Epidermal melanocyte (primary cell): ENCODE results near the gene PRKCB.

Experiments used
- DNase-seq: peaks from one replicate; pipeline ENCODE4 v3.0.0; 2011; ENCODE audit warnings: low spot score; ENCODE audit not compliant: insufficient read length

PRKCB gene

DNA sequence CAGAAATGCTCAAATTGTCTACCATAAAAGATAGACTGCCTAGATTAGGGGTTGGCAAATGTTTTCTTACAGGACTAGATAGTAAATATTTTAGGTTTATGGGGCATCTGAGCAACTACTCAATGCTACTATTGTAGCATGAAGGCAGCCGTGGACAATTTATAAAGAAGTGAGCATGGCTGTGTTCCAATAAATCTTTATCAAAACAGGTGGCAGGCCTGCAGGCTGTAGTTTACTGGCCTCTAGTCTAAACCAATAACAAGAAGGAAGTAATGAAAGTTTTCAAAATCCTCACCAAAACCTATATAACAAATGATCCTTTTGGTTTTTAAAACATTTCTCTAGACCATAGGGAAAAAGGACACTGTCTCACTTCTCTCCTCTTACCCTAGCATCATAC, 105.2 kb downstream of the PRKCB start:
- DNase-seq: no peak

DNA sequence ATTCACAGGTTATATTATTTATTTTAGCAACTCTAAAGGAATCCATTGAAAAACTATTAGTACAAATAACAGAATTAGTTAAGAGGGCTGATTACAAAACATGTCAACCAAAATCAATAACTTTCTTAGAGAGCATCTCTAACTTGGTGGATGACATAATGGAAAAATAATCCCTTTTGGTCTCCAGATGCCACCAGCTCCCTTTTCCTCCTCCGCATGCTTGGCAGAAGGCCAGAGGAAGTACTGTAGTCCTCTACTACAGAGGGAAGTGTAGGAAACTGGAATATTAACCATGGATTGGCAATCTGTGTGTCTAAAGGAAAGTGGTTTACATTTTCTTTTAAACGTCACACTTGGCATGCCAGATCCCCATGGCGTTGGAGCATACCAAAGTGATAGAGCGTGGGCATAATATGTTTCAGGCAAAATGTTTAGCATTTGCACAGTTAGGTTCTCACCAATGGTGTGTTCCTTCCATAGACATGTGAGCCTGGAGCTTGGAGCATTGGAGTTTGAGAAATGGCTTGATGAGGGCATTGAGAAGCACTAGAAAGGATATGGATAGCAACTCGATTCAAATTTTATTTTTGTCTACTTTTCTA, 106.3 kb downstream of the PRKCB start:
- no peak for DNase-seq

DNA sequence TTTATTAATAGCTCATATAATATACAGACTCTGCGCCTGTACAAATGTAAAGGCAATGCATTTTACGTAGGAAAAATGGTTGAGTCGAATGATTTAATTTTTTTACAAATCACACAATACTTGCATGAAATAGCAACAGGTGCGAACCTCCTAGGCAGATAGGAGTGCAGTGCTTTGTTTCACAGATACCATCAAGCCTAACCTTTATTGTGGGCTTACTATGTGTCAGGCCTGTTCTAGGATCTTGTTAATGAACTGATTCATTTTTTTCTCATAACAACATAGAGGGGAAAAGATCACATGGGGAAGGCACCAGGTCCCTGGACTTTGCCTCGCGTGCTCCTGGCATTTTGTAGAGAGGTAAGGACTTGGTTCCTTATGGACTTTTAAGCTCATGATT, 107.8 kb downstream of the PRKCB start:
- no peak for DNase-seq

DNA sequence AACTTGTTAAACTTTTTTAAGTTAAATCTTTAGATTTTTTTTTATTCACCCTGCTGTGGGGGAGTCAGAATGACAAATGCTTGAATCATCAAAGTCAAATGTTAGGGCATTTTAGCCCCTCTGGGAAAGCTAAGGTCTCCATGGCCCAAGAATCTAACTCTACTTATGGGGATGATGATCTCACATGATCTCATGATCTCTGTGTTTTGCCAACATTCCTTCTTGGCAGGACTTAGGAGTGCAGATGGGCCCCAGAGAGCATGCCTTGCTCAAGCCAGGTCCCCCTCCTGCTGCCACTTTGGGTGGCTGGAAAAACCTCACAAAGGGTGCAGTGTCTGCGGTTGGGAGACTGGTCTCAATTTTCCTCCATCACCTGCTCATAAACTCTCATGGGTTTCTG, 108.6 kb downstream of the PRKCB start:
- no peak for DNase-seq

DNA sequence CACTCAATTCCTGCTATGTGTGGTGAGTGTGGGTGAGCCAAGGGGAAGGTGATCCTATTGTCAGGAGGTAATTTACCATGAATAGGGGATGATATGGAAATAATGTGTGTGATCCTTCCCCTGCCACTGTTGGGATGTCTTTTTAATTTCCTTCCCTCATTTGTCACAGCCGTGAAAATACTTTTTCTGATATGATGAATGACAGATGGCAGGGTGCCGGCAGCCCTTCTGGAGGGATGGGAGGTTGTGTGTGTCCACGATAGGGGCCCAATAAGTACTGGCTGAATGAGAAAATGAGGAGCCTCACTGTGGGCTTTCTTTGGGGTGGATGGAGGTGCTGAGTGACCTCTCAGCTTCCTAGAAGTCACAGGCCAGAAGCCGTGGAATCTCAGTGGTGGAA, 109.5 kb downstream of the PRKCB start:
- DNase-seq: no peak

DNA sequence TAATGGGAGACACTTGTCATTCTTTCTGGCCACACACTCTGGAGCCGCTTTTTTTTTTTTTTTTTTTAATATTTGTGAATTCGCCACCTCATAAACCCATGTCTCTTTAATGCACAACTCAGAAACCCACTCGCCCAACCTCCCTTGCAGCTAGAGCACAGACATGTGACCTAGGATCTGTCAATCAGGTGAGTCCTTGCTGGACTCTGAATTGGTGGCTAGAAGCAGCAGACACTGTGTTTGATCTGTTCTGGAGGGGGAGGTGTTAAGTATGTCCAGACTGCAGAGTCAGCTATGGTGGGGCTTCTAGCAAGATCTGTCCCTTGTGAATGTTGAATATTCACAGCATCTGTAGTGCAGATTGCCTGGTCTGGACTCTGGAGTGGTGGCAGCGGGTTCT, 112.1 kb downstream of the PRKCB start:
- no peak for DNase-seq

DNA sequence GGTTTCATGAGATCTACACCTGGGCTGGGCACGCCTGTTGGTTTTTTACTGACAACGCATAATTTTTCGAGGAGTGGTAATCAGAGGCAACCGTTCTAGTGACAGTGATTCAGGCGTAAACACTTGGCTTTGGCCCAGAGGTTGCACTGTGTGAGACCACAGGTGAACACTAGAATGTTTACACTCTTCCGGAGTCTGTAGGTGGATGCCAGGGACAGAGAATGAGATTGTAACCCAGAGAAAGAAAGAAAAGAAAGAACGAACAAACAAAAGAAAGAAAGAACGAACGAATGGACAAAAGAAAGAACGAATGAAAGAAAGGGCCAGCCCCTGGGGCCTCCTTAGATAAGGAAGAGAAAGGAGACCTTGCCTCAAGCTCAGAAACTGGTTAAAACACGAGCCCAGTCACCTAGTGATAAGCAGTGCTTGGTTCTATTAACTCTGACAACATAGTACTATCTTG, 113.2 kb downstream of the PRKCB start:
- no peak for DNase-seq

DNA sequence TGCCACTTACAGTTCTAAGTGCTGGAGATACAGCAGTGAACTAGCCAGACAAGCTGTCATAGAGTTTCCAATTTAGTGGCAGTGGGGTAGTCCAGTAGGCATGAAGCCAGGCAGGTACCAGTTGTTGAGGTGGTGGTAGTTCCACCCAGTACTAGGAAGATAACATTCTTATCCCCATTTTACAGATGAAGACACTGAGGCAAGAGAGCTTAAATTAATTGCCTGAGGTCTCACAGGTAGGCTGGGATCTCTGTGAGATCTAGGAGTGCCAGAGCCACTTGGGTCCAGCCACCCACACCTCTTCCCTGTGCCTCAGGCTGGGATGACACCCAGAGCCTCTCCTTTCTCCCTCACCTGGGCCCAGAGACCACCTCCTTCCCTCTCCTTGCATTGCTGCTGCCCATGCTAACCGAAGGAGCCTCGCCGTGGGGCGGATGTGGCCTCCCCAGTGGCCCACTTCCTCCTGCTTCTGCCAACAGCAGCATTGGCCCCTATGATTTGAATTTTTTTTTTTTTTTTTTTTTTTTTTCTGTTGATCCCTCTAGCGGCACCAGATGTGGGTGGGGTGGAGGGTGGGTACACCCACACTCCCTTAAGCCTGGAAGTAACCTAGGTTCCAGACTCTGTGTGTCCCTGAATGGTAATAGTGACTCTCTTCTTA, 114.0 kb downstream of the PRKCB start:
- no peak for DNase-seq

DNA sequence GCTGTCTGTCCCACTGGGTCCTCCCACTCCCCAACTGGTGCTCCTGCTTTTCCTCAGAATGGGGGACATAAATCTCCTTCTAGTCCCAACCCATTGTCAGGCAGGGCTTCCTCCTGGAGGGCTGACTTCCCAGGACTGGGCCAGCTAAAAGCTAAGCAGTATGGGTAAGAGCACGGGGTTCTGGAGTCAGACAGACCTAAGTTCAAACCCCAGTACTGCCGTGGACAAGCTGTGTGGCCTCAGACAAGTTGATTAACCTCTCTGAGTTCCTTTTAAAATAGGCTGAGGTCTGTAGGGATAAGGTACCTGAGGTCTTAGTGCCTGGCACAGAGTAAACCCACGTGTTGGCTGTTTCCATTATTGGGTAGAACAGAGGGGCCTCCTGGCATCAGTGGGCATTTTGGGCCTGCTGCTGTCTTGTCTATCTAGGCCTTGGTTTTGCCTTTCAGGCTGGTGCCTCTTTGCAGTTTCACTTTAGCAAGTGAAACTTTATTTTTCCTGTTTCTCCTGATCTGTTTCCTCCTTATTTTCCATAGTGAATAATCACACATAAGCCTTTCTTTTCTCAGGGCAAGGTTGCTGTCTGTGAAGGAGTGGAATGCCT, 114.6 kb downstream of the PRKCB start:
- DNase-seq: no peak

DNA sequence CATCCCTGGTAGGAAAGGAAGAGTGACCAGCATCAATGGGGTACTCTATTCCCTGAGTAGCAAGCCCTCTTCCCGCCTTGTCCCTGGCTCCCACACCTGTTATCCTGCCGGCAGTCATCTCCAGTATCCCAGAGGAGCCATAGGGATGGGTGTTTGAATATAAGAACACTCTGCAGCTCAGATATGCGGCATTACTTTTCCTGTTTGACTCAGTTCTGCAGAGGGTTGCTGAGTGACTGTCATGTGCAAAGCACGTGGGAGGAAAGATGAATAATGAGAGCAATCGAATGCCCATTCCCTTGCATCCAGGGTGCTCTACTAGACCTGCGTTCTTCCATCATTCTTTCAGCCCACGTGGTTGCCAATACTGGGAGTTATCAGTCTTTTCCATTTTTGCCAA, 115.1 kb downstream of the PRKCB start:
- DNase-seq: no peak

DNA sequence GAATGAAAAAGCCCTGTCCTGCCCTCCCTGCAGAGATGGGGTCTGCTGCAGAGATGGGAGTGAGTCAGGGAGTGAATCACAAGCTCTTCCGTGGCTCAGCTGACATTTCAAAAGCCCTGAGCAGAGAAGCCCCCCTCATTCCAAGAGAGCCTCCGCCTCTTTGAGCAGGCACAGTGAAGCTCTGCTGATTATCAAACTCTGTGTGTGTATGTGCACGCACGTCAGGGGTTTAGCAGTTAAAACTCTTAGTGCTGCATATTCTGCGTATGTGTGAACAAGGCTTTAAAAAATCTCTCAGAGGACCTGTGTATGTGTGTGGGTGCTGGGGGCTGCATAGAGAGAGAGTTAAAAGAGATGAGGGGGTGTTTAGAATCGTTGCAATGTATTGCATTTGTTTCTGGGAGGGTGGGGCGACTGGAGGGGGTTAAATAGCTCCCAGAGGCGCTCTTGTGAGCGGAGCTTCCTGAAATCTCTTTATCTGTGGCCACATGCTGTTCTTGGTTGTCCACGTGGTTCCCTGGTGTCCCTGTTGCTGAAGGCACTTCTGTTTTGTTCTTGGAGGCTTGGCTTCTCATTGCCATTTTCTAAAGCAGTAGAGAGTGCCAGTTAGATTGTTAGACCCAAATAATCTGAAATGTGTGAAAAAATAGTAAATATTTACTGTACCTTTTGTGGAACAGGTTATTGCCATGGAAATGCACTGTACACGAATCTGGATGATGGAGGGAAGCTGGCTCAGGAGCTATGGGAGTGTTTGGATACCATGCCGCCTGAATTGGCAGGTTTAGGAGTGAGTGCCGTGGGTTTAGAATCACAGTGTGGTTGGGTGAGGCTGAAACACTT, 116.6 kb downstream of the PRKCB start:
- no peak for DNase-seq

DNA sequence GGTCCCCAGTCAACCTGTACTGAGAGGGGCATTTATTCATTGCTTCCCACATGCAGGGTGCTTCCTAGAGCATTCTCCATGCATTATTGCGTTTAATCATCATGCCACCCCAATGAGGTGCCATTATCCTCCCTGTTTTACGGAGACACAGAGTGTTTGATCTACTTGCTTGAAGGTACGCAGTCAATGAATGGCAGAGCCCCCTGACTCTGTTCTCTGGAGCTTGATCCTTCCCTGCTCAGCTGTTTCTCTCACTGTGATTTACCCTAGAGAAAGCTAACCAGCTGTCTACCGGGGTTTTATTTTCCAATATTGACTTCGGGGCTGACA, 117.2 kb downstream of the PRKCB start:
- DNase-seq: no peak

DNA sequence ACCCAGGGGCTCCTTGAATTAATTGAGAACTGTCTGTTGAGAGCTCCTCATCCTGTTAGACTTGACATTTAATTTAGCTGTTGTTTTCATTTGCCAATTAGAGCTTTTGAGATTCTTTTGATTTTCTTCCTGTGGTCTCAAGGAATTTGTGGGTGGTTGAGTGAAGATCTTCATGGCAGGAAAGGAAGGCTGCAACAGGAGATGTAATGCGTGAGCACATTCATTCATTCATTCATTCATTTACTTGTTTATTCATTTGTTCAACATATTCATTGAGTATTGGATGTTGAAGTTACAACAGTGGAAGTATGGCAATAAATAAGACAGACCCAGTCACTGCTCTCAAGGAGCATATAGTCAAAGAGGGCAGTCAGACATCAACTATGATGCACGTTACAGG, 117.7 kb downstream of the PRKCB start:
- no peak for DNase-seq

DNA sequence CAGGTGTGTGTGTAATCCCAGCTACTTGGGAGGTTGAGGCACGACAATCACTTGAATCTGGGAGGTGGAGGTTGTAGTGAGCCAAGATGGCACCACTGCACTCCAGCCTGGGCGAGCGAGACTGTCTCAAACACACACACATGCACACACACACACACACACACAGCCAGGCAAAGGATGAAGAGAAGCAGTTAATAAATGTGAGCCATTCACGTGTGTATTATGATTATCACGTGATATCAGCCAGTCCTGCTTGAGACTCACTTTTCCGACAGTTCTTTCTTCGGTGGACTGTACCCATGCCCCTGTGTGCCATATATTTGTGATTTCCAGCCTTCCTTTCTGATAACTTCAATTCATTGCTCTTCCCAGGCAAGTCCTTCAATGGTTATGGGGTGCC, 119.3 kb downstream of the PRKCB start:
- DNase-seq: no peak

DNA sequence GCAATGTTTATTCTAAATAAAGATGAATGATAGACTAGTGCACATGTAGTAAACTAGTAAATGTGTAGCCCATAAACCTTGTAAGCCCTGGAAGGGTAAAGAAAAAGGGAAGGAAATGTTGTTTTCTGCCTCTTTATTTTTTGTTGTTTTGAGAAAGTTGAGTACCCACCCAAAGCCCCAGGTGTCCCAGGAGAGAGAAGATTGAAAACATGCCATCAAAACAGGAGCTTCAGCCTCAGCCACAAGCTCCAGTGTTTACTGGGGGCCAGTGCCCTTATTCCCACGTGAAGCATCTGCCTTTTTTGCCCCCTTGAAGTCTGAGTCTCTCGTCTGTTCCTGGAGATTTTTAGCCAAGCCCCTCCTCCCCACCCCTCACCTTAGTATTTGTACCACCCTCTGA, 121.5 kb downstream of the PRKCB start:
- no peak for DNase-seq

DNA sequence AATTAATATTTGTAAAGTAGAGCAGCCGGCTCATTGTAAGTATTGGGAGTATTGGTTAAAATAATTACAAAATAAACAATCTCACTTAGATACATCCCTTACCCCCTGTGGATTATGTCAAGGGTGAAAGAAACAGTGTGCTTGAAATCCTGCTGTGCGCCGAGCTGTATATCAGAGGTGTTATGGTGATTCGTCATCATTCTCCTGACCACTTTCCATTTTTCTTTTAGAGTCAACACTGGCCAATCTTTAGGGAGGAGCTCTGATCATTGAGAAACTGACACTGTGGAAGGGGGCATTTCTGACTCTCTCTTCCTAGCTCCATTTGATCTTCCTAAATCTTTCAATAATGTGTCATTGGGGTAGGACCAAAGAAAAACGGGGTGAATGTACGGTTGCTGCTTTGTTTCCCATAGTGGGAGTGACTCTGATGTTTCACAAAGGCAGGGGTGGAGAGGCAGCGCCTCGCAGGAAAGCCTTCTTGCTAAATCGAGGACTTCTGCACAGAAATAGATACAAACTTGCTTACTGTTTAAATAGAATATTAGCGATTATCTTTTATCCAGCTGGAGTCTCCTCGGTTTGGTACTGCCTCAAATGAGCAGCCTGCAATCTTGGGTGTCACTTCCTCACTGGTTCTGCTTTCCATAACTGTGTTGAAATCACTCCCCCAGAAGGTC, 123.4 kb downstream of the PRKCB start:
- no peak for DNase-seq

DNA sequence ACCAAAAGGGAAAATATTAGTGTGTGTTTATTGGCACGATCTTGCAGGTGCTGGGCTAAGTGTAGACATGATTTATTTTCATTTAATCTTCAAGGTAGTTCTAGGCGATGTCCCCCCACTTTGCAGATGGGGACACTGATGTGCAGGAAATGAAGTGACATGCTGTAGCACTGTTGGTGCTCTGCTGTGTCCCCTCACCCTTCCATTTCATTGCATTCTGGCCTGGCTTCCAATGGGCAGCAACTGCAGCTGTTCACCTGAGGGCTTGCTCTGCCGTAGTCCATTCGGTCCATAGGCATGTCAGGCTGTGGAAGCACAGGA, 123.9 kb downstream of the PRKCB start:
- DNase-seq: no peak

DNA sequence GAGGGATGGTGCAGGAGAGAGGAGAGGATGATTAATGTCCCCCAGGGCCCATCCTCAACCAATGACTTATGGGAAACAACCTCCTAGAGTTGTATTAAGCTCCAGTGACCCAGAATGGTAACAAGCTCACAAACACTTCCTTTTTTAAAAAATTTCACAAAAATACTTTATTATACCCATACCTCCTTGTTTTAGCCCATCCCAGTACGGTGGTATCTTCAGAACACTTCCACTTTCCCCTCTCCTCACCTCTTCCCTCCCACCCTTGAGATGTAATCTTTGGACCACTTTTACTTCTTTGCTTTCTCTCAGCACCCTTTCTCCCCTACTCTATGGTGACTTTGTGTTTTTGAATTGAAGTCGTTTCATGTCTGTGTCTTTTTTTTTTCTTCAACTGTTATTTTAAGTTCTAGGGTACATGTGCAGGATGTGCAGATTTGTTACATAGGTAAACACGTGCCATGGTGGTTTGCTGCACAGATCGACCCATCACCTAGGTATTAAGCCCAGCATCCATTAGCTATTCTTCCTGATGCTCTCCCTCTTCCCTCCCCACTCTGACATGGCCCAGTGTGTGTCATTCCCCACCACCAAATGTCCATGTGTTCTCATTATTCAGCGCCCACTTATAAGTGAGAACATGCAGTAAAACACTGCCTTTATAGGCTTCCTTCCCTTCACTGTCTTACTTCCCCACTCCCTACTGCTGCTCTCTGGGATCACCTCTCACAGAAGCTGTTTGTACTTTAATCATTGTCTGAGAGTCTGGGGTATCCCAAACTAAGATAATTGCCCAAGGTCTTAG, 124.5 kb downstream of the PRKCB start:
- DNase-seq: no peak

DNA sequence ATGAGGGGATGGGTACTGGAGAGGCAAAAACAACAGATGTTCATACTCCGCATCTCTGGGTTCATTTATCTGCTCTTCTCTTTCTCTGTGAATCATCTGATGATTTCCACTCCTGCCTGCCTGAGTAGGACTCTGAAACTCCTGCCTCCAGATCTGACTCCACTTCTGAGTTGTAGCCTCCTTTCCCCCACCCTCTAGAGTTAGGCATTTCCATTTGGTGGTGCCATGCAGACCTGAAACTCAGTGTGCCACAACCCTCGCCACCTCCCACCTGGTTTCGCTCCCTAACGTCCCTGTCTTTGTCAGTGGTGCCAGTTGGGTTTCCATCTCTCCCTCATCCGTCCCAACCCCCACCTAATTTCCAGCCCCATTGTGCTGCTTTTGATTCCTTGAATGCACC, 126.2 kb downstream of the PRKCB start:
- no peak for DNase-seq

DNA sequence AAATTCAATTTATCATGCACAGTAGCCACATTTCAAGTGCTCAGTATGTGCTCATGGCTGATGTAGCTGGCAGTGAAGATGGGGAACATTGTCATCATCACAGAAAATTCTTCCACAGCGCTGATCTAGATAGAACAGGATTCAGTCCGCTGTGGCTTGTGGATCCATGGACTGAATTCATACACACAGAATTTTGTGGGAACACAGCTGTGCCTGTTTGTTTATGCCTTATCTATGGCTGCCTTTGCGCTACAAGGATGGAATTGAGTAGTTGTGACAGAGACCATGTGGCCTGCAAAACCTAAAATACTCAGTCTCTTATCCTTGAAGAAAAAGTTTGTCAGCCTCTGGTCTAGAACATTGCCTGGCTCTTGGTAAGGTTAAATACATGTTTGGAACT, 128.4 kb downstream of the PRKCB start:
- DNase-seq: no peak

DNA sequence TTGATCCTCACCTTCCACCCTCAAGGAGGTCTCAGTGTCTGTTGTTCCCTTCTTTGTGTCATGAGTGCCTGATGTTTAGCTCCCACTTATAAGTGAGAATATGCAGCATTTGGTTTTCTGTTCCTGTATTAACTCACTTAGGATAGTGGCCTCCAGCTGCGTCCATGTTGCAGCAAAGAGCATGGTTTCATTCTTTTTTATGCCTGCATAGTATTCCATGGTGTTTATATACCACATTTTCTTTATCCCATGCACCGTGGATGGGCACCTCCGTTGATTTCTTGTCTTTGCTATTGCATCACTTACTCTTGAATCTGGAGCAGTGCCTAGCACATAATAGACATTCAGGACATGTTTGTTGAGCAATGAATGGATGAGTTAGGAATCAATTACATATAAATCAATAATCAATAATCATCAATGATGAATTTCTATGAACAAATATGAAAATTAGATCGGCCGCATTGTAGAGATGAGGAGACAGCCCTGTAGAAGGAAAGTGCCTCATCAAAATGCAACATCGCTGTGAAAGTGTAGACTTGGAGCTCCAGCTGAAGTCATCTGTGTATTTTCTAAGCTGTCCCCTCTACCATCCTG, 129.5 kb downstream of the PRKCB start:
- no peak for DNase-seq
